ENCODE results near the gene SGMS1. TPM values are rescaled to one million over a fixed set of nuclear protein-coding genes. Genes with fewer than 3 reads are reported as not detected.
"Not testable (repeated sequence)": the region's sequence is repeated elsewhere in the genome, so short reads cannot be mapped to it uniquely, and the experiment has no call there.

Gene SGMS1
- total RNA-seq, 2 donors from 2014 or later, result 19.4 to 19.5 TPM

GRCh38 chr10:50279489-50279888, 344.3 kb downstream of the SGMS1 start:
- intact Hi-C loops (cut with DNase I), result no loop called here
- H3K27me3 ChIP-seq, result no peaks in the 10 kb centered on the region
- H3K9me3 ChIP-seq, result no peaks in the 10 kb centered on the region
- H3K27ac ChIP-seq, result no peak overlapping the region
- H3K4me1 ChIP-seq, result no peaks in the 10 kb centered on the region
- no peak overlapping the region for H3K4me3 ChIP-seq
- no peak overlapping the region for H3K9ac ChIP-seq (ENCODE audit: low read depth in 2 of 2, low read length in 2 of 2)
- no peaks in the 10 kb centered on the region for H3K36me3 ChIP-seq
- TF ChIP-seq CTCF (IDR thresholded peaks at IDR 0.05), result no peak
- DNase-seq, result no peak

GRCh38 chr10:50275650-50276235, 348.0 kb downstream of the SGMS1 start:
- DNase-seq, result peak; percentile 60
- H3K4me3 ChIP-seq, result no peak overlapping the region
- H3K9me3 ChIP-seq, result no peaks in the 10 kb centered on the region
- H3K36me3 ChIP-seq, result no peaks in the 10 kb centered on the region
- intact Hi-C loops (cut with DNase I), result no loop called here
- no peak overlapping the region for H3K27ac ChIP-seq
- no peaks in the 10 kb centered on the region for H3K27me3 ChIP-seq
- no peaks in the 10 kb centered on the region for H3K4me1 ChIP-seq
- no peak overlapping the region for H3K9ac ChIP-seq (ENCODE audit: low read depth in 2 of 2, low read length in 2 of 2)
- TF ChIP-seq CTCF (IDR thresholded peaks at IDR 0.05), result peak; percentile 63

DNA sequence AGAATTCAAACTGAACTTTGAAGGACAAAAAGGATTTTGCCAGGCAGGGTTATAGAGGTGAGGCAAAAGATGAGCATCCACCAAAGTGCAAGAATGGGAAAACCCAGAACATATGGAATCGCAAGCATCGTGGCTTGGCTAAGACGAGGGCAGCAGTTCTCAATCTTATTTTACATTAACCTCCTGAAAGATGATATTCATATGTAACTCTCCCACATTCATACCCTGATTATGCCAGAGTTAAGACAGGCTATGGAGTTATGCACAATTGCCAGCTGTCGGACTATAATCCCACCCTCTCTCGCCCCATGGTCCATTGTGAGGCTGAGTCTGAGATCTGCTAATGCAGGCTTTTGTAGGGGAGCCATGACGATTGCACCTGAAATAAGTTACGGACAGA, 351.2 kb downstream of the SGMS1 start:
- Histone ChIP-seq H3K9me3 (no peaks in the 10 kb centered on the region), H3K36me3 (no peaks in the 10 kb centered on the region), H3K27me3 (no peaks in the 10 kb centered on the region), H3K4me1 (no peaks in the 10 kb centered on the region), H3K4me3 (no peak overlapping the region), H3K9ac (ENCODE audit: low read depth in 2 of 2, low read length in 2 of 2) (no peak overlapping the region), H3K27ac (no peak overlapping the region)
- no peak for DNase-seq
- no peak for TF ChIP-seq CTCF (IDR thresholded peaks at IDR 0.05)
- intact Hi-C loops (cut with DNase I), result no loop called here

DNA sequence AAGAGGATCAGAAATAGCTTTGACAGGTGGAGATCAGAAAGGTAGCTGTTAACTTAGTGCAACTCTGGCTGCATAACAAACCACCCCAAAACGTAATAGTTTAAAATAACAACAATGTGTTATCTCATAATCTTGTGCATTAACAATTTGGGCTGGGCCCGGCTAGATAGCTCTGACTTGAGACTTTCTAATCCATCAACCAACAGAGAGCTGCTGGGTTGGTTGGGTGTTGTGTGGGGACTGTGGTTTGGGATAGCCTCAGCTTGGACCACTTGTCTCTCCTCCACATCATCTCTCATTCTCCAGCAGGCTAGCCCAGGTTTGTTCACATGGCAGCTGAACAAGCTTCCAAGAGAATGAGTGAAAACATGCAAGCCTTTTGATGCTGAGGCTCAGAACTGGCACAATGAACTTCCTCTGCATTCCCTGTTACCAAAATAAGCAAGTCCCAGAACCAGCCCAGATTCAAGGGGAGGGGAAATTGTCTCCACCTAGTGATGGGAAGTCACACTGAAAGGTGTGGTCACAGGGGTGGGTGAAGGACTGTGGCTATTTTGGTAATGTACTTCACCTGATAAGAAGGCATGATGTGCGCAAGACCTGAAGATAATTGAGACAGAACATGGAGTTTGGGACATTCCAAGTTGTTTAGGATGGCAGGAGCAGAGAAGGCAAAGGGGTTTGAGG, 352.0 kb downstream of the SGMS1 start:
- intact Hi-C loops (cut with DNase I), result no loop called here
- Histone ChIP-seq H3K9me3 (no peaks in the 10 kb centered on the region), H3K27ac (no peak overlapping the region), H3K36me3 (no peaks in the 10 kb centered on the region), H3K4me3 (no peak overlapping the region), H3K9ac (ENCODE audit: low read depth in 2 of 2, low read length in 2 of 2) (no peak overlapping the region), H3K4me1 (no peaks in the 10 kb centered on the region), H3K27me3 (no peaks in the 10 kb centered on the region)
- no peak for DNase-seq
- no peak for TF ChIP-seq CTCF (IDR thresholded peaks at IDR 0.05)

- H3K9ac ChIP-seq (ENCODE audit: low read depth in 2 of 2, low read length in 2 of 2); H3K27ac ChIP-seq; H3K27me3 ChIP-seq; H3K4me3 ChIP-seq; H3K9me3 ChIP-seq; DNase-seq; intact Hi-C loops (cut with DNase I); H3K4me1 ChIP-seq; H3K36me3 ChIP-seq: not testable (repeated sequence)
Measured at GRCh38 chr10:50267877-50268276, 355.9 kb downstream of the SGMS1 start.

DNA sequence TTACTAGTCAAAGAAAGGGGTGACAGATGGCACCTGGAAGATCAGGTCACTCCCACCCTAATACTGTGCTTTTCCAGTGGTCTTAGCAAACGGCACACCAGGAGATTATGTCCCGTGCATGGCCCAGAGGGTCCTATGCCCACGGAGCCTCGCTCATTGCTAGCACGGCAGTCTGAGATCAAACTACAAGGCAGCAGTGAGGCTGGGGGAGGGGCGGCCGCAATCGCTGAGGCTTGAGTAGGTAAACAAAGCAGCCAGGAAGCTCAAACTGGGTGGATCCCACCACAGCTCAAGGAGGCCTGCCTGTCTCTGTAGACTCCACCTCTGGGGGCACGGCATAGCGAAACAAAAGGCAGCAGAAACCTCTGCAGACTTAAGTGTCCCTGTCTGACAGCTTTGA, 361.1 kb downstream of the SGMS1 start:
- H3K9me3 ChIP-seq; H3K4me1 ChIP-seq; H3K9ac ChIP-seq (ENCODE audit: low read depth in 2 of 2, low read length in 2 of 2); H3K27me3 ChIP-seq; intact Hi-C loops (cut with DNase I); H3K27ac ChIP-seq; H3K36me3 ChIP-seq; H3K4me3 ChIP-seq: not testable (repeated sequence)
- DNase-seq, result peak; percentile 27
